NCI-H1092 (cell line): ENCODE results near the gene NABP1.
"Not testable (repeated sequence)": the region's sequence is repeated elsewhere in the genome, so short reads cannot be mapped to it uniquely, and the experiment has no call there.

Experiments used
- DNase-seq: peaks from one replicate; lab custom pipeline; 2025; lab: John Stamatoyannopoulos, UW

Gene NABP1

GRCh38 chr2:191677646-191678436 is at the start of gene NABP1:
Gene NABP1, plus strand, starts transcription at chr2:191678136. Its CDS starts 479 bp downstream, at chr2:191678615.
- DNase-seq, result peak; percentile 76

DNA sequence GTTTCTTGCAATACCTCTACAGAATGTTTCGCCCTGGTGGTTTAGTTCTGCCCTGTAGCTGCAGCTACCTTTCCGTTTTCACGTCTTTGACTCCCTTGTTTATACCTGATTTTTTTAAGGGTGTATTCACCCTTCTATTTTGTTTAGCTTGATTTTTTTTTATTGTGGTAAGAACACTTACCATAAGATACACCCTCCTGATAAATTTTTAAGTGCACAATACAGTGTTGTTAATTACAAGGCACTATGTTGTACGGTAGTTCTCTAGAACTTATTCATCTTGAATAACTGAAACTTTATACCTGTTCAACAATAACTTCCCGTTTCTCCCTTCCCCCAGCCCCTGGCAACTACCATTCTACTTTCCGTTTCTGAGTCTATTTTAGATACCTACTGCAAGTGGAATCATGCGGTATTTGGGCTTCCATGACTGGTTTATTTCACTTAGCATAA is 48.9 kb upstream of the NABP1 start:
- DNase-seq, result no peak

DNA sequence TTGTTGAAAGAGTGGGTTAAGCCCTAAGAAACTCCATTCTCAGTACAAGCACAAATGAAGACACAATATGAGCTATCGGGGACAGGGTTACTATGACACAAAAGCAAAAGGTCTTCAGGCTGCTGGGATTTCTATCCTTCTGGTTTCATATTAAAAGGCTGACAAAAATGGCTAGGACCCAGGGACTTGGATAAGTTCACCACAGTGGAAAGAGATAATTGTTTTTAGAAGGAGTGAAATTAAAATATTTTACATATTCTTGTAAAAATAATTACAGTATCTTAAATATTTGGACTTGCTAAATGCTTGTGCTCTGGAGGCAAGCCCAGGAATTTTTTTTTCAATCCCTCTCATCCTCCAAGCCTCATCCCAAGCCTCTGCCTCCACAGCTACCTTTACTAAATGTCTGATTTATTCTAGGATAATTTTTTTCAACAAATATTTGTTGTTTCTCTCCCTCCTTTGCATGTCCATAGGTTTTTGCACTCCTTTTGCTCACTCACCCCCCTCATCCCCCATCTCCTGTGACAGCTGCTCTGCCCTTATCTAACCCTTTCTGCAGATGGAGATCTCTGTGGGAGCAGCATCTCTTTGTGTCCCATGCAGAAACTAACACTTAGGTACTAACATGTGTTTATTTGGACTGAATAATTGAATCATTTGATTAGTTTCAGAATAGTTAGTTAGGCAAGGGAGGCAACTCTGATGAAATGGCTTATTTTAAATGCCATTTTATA is 47.8 kb upstream of the NABP1 start:
- no peak for DNase-seq

- DNase-seq, result no peak
Observed at GRCh38 chr2:191631754-191632153, 46.2 kb upstream of the NABP1 start.

- DNase-seq, result no peak
Observed at GRCh38 chr2:191632426-191632825, 45.5 kb upstream of the NABP1 start.

GRCh38 chr2:191634791-191635190 is 43.1 kb upstream of the NABP1 start:
- no peak for DNase-seq

DNA sequence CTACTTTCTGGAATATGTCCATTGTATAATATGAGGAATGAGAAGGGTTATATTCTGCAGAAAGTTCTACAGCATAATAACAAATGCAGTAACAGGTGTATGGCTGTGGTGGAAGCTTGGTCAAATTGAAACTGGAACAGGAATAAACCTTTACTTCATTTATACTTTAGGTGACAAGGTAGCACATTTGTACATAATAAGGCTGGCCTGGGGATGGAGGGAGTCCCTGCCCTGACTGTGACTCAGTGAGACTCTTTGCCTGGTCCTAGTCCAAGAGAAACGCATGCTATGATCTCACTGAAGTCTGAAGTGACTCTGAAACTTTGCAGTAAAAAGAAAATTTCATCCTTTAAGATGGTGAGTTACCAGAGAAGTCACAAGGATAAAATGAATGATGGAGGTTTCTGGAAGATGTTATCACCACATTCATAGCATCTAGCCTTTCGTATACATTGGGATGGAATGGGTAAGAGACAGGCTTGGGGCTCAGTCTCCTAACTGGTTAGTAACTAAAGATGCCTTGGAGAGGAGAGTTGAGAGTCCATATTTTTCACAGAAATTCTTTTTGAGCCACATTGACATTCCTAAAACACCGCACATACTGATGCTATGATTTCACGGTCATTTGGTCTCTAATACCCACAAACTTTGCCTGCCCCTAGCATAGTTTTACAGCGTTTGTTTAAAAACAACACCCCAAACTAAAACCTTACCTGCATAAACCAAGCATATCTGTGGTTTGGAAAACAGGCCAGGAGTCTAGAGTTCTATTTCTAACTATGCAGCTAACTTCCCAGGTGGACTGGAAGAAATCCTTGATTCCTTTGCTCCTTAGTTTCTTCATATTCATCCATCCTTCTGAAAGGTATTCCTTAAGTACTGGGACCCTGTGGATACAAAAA is 42.4 kb upstream of the NABP1 start:
- no peak for DNase-seq

DNA sequence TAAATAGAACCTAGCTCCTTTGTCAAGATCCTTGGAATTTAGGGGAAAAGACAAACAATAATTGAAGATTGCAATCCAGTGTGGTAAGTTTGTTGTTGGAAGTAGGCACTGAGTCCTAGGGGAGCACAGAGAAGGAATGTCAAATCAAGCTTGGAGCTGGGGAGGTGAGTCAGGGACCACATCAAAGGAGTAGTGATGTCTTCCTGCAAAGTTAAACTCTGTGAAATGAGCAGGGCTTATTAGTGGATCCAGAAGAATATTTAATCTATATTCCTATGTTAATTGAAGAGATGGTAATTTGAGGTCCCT is 41.7 kb upstream of the NABP1 start:
- DNase-seq, result no peak

DNA sequence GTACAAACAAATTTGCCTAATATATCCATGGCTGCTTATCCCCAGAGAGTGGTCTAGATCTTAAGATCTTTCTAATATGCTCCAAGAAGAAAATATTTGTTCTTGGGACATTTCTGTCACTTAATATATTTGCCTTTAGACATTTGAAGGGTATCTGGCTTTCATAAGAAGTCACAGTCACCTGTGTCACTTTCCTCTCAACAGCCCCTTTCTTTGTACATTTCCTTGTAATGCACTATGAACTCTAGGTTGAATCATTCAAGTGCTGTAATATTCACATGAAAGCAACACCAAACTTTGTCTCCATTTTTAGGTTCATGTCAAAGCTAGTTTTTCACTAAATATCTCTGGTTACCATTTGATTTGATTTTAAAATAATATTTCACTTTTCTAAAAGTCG is 41.4 kb upstream of the NABP1 start:
- no peak for DNase-seq

GRCh38 chr2:191637182-191638078 is 40.5 kb upstream of the NABP1 start:
- DNase-seq, result no peak

DNA sequence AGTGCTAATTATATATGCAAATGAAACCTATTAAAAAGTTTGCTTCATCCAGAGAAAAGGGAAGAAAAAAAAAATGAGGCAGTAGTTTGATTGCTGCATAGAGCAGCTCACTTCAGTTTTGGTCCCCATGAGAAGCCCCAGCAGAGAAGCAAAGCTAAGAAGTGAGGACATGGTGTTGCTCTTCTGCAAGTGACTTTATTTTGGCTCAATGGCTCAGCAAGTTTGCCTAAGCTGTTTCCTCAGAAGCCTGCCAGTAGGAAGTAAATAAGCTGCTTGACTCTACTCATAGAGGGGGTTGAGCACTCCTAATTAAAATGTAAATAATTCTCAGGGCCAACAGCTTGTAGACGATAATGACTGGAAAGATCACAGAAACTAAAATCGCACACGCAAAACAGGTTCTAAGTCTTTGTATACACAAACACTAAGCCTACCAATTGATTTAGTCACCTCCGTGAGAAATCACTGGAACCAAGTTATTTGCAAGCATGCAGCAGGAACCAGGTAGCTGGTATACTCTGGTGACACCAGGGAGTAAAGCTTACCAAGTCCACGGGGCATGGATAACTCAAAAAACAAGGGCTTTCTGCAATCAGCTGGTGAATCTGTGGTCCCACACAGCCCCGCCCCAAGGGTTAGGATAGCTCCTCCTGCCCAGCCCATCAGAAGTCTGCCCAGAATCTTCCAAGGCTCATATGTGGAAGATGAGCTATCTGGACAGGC is 39.7 kb upstream of the NABP1 start:
- DNase-seq, result no peak

DNA sequence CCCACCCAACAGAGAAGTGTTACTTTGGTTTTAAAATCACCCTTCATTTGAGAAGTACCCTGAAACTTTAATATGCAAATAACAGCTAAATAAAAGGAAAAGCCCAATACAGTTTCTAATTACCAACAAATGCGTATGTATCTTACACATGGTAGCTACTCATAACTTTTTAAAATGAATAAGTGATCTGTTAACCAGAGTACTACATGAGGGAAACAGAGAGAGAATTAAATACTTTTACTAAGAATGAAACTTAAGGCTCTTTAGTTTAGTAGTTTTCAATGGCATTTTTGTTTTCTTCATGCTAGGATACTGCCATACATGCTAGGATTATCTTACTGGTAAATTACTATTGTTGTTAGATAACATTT is 39.1 kb upstream of the NABP1 start:
- no peak for DNase-seq

DNA sequence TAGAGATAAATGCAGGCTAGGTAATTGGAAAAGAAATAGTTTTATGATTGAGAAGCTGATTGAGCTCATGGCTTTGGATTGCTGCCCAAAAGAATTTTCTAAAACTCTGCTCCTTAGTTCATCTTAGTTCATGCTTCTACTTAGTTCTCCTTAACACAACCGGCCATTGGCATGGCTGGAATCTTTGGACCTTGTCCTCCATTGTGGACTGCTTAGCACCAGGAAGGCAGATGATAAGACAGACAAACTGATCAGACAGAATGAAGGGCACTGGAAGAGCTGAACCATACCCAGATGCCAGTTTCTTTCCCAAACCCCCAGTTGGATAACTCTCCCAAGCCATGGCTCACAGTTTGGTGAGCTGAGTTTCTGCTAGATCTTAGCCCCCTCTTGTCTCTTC is 36.3 kb upstream of the NABP1 start:
- DNase-seq, result no peak

DNA sequence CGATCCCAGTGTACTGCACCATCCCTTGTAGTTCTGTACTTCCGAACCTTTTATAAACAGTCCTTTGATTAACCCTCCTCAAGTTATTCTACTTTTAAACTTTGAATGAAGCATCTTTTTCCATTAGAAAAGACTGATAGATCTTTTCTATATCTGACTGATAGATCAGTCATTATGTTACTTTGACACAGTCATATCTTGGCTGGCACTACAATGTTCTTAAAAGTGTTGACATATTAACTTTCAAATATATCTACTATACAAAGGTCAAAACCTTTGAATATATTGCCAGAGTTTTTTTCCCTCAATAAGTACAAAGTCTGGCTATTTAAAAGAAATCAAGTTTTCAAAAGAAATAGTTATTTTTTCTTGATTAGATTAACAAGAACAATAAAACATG is 35.4 kb upstream of the NABP1 start:
- no peak for DNase-seq

DNA sequence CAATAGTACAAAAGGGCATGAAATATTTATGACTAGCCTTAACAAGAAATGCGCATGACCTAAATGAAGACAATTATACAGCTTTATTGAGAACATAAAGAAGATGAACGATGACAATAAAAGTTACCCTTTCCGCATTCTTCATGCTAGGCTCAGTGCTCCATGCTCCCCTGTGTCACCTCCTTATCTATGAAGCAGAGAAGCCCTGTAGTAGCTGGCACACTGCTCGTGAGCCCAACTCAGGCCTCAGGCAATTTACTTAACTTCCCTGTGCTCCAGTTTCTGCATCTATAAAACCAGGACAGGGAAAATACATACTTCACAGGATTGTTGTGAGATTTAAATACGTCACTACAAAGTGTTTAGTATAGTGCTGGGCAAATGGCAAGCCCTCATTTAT is 34.5 kb upstream of the NABP1 start:
- no peak for DNase-seq

DNA sequence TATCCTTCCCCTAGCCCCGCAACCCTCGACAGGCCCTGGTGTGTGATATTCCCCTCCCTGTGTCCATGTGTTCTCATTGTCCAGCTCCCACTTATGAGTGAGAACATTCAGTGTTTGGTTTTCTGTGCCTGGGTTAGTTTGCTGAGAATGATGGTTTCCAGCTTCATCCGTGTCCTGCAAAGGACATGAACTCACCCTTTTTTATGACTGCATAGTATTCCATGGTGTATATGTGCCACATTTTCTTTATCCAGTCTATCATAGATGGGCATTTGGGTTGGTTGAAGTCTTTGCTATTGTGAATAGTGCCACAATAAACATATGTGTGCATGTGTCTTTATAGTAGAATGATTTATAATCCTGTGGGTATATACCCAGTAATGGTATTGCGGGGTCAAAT is 33.3 kb upstream of the NABP1 start:
- not testable (repeated sequence) for DNase-seq

GRCh38 chr2:191645032-191645431 is 32.9 kb upstream of the NABP1 start:
- DNase-seq, result no peak

- DNase-seq, result no peak
Observed at GRCh38 chr2:191645434-191646162, 32.3 kb upstream of the NABP1 start.

GRCh38 chr2:191646163-191646902 is 31.6 kb upstream of the NABP1 start:
- no peak for DNase-seq

DNA sequence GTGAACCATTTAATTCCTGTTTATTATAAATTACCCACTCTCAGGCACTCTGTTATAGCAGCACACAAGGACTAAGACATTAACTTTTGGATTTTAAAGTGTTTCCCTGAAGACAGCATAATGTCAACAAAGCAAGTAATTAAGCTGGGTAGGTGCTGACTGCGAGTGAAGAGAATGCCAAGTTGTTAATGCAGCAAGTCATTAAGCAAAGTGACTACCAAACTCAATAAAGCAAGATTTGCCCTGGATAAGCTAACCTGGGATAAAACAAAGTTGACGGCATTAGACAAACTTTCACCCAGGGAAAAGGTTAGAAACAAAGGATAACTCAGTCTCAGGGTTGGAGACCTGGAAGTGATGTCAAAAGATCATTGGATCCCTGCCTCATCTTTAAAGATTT is 28.4 kb upstream of the NABP1 start:
- DNase-seq, result no peak
